ENCODE measurements around the gene BPIFB3.

BPIFB3 gene

DNA sequence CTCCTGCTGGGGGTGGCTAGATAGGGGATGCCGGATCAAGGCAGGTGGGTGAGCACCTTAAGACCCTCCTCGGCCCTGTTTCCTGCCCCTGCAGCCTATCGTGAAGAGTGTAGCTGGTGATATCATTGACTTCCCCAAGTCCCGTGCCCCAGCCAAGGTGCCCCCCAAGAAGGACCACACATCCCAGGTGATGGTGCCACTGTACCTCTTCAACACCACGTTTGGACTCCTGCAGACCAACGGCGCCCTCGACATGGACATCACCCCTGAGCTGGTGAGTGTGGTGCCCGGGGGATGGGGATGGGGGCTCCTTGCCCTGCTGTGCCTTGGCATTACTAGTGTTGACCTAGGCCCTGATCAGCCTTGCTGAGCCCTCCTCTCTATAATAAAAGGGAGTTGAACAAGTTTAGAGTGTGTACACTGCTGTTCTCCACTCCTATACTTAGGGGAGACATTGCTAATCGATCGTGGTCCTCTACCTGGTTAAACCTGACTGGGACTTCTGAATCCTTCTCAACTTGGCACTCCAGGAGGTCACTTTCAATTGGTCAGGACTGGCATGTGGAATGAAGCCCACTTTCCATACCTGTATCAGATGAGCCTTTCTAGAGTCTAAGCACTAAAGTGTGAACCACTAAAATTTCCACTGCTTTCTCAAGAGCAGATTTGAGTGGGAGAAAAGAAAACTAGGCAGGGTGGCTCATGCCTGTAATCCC, 11.0 kb downstream of the BPIFB3 start:
- no peak for DNase-seq (ENCODE audit: low read depth in 2 of 2)
- H3K4me3 ChIP-seq (replicated peaks in 1 of 2; ENCODE audit: low read depth in 2 of 2, low read length in 2 of 2): no peak overlapping the region
- TF ChIP-seq, protein P1, sequence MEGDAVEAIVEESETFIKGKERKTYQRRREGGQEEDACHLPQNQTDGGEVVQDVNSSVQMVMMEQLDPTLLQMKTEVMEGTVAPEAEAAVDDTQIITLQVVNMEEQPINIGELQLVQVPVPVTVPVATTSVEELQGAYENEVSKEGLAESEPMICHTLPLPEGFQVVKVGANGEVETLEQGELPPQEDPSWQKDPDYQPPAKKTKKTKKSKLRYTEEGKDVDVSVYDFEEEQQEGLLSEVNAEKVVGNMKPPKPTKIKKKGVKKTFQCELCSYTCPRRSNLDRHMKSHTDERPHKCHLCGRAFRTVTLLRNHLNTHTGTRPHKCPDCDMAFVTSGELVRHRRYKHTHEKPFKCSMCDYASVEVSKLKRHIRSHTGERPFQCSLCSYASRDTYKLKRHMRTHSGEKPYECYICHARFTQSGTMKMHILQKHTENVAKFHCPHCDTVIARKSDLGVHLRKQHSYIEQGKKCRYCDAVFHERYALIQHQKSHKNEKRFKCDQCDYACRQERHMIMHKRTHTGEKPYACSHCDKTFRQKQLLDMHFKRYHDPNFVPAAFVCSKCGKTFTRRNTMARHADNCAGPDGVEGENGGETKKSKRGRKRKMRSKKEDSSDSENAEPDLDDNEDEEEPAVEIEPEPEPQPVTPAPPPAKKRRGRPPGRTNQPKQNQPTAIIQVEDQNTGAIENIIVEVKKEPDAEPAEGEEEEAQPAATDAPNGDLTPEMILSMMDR (IDR thresholded peaks at IDR 0.05; ENCODE audit: low read depth, low read length): no peak

DNA sequence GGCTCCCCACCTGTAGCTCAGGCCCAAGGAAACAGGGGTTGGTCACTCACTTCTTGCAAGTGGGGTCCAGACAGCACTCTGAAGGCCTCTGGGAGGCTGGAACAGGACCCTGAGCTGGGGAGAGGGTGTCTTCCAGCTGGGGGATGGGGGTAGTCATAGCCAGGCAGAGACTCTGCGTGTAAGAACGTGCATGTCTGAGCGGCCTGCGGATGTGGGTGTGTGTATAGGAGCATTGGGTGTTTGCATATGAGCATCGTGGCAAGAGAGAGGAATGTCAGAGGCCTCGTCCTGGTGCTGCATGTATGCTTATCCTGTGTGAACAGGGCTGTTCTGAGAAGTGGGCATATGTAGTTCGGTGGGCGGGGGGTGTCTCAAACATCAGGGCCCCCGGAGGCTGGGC, 12.1 kb downstream of the BPIFB3 start:
- TF ChIP-seq, protein P1 (IDR thresholded peaks at IDR 0.05; ENCODE audit: low read depth, low read length): no peak
- DNase-seq (ENCODE audit: low read depth in 2 of 2): no peak
- no peak overlapping the region for H3K4me3 ChIP-seq (replicated peaks in 1 of 2; ENCODE audit: low read depth in 2 of 2, low read length in 2 of 2)

DNA sequence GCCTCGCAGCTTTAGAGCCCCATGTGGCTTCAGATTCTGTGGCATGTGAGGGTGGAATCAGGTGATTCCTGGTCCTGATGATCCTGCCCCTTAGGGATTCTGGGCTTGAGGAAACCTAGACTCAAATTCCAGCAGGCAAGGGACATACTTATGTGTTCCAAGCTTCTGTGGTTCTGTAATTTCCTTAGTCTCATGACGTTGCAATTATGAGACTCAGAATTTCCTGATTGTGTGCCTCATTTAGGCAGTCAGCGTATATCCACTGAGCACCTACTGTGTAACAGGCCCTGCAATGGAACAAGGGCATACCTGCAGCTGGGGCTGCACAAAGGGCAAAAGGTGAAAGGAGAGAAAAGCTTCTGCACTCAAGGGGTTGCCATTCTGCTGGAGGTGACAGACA, 14.1 kb downstream of the BPIFB3 start:
- DNase-seq (ENCODE audit: low read depth in 2 of 2): no peak
- H3K4me3 ChIP-seq (replicated peaks in 1 of 2; ENCODE audit: low read depth in 2 of 2, low read length in 2 of 2): no peak overlapping the region
- TF ChIP-seq, protein P1 (IDR thresholded peaks at IDR 0.05; ENCODE audit: low read depth, low read length): no peak

DNA sequence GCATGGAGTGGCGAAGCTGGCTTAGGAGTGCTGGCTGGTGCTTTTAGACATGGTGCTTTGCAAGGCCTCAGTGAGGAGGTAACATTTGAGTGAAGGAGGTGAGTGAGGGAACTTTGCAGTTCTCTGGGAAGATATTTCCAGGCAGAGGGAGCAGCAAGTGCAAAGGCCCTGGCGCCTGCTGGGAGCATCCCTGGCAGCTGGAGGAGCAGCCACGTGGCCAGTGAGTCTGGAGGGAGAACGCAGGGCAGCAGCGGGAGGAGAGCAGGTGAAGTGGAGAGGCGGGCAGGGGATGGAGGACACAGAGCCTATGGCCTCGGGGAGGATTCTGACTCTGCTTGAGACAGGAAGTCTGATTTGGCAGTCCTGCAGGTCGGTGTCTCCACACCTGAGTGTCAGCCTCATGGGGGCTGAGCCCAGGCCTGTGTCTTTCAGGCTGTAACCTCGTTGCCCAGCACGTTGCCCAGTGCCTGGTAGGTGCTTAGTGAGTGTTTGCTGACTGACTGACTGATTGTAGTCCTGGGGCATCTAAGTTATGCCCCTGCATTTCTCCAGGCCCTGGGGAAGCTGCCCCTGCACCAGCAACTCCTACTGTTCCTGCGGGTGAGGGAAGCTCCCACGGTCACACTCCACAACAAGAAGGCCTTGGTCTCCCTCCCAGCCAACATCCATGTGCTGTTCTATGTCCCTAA, 14.7 kb downstream of the BPIFB3 start:
- DNase-seq (ENCODE audit: low read depth in 2 of 2): no peak
- no peak overlapping the region for H3K4me3 ChIP-seq (replicated peaks in 1 of 2; ENCODE audit: low read depth in 2 of 2, low read length in 2 of 2)
- TF ChIP-seq, protein P1 (IDR thresholded peaks at IDR 0.05; ENCODE audit: low read depth, low read length): no peak

DNA sequence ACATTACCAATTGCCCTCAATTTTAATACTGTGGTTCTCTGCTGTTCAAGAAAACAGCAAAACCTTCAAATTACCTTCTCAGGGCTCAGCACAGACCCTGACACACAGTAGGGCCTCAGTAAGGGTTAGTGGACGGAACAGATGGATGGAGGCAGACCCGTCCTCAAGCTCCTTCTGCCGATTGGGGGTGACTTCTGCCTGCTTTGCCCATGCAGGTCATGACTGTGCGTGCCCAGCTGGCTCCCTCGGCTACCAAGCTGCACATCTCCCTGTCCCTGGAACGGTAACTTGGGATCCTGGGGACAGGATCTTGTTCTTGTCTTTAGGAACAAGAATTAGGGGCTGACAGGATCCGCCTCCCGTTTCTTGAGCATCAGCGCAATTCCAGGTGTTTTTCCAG, 16.0 kb downstream of the BPIFB3 start:
- DNase-seq (ENCODE audit: low read depth in 2 of 2): no peak
- TF ChIP-seq, protein P1 (IDR thresholded peaks at IDR 0.05; ENCODE audit: low read depth, low read length): no peak

DNA sequence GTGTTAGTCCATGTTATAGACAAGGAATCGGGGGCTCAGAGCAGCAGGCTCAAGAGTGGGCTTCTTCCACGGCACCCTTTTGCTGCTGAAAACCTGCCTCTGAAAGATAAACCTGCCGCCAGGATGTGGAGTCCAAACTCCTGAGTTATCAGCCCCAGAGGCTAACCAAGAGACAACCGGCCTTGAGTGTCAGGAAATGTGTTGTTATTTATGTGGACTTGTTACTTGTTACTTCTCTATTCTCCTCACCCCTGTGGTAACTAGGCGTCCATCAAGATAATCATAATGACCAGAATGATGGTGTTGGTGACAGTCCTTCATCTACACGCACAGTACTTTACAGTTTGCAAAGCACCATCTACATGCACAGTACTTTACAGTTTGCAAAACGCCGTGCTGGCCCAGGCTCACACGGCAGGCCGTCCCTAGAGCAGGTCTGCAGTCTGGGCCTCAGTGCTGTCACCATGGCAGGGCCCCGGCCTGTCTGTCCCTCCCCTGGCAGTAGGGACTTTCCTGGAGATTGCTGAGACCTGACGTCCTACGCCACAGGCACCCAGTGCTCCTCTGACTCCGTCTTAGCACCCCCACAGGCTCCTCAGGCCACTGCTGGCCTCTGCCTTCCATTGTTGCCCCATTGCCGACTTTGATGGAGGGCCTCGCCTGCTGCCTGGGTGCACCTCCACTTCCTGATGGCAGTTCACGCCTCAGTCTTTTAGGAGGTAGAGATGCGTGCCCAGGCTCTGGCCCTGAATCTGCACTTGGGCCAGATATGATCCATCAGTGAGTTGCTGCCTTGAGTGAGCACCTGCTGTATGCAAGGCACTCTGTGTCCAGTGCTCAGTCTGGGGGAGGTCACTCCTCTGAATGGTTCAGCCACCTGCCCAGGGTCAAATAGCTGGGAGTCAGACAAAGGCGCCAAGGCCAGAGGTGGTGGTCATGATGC, 16.7 kb downstream of the BPIFB3 start:
- DNase-seq (ENCODE audit: low read depth in 2 of 2): no peak
- TF ChIP-seq, protein P1 (IDR thresholded peaks at IDR 0.05; ENCODE audit: low read depth, low read length): no peak
- H3K4me3 ChIP-seq (replicated peaks in 1 of 2; ENCODE audit: low read depth in 2 of 2, low read length in 2 of 2): no peak overlapping the region

More for the DNA sequence above, 16.0 kb downstream of the BPIFB3 start:
- H3K4me3 ChIP-seq (replicated peaks in 1 of 2; ENCODE audit: low read depth in 2 of 2, low read length in 2 of 2): no peak overlapping the region

Data from cardiac fibroblast (primary cell).